Mesenchymal stem cell (in vitro differentiated cells and primary cell): Measurements from ENCODE around the gene EXOC6B.

Experiments
- DNase-seq: peaks from one replicate; pipeline ENCODE4 v3.0.0-alpha.2; 2013
- H2AFZ ChIP-seq: one replicate; pipeline ENCODE4 v1.6.1; 2013; ENCODE audit warnings: low read depth, mild to moderate bottlenecking, control low read depth, inconsistent platforms, low read length, moderate library complexity
- H2AK5ac ChIP-seq: 2 replicates; pipeline ENCODE4 v1.6.1; 2013; ENCODE audit warnings: low read length, moderate library complexity, mild to moderate bottlenecking, inconsistent platforms; ENCODE audit not compliant: severe bottlenecking
- H2BK120ac ChIP-seq: one replicate; pipeline ENCODE4 v1.6.1; 2013; ENCODE audit warnings: low read depth, mild to moderate bottlenecking, inconsistent platforms, low read length, moderate library complexity
- H2BK12ac ChIP-seq, 2 experiments: one replicate each; pipeline ENCODE4 v1.6.1; 2013; ENCODE audit warnings: inconsistent platforms in 2 of 2, low read length in 2 of 2, mild to moderate bottlenecking in 2 of 2, moderate library complexity in 2 of 2, control low read depth in 1 of 2
- H2BK15ac ChIP-seq: one replicate; pipeline ENCODE4 v1.6.1; 2013; ENCODE audit warnings: mild to moderate bottlenecking, low read depth, inconsistent platforms; ENCODE audit not compliant: poor library complexity, severe bottlenecking
- H2BK5ac ChIP-seq: 2 replicates; pipeline ENCODE4 v1.6.1; 2013; ENCODE audit warnings: low read depth, mild to moderate bottlenecking, low read length, control low read depth, inconsistent platforms; ENCODE audit not compliant: poor library complexity, severe bottlenecking
- H3K14ac ChIP-seq, 2 experiments: one replicate each; pipeline ENCODE4 v1.6.1; 2013; ENCODE audit warnings: inconsistent platforms in 2 of 2, low read length in 2 of 2, control low read depth in 1 of 2, mild to moderate bottlenecking in 1 of 2, moderate library complexity in 1 of 2
- H3K18ac ChIP-seq, 2 experiments: one replicate each; pipeline ENCODE4 v1.6.1; 2013; ENCODE audit warnings: inconsistent platforms in 2 of 2, low read length in 2 of 2, control low read depth in 1 of 2, low read depth in 1 of 2, mild to moderate bottlenecking in 1 of 2
- H3K23ac ChIP-seq, 2 experiments: one replicate each; pipeline ENCODE4 v1.6.1; 2013; ENCODE audit warnings: inconsistent platforms in 2 of 2, low read length in 2 of 2, mild to moderate bottlenecking in 2 of 2, moderate library complexity in 2 of 2, control low read depth in 1 of 2
- H3K27ac ChIP-seq: 2 replicates; pipeline ENCODE4 v1.5.1; 2013; ENCODE audit warnings: mild to moderate bottlenecking, moderate library complexity, low read length, control low read depth, inconsistent platforms; ENCODE audit not compliant: poor library complexity, severe bottlenecking
- H3K27me3 ChIP-seq, 2 experiments: 2 replicates each; pipeline versions ENCODE4 v1.6.1 to v1.7.0; 2013; ENCODE audit warnings: low read length in 2 of 2, mild to moderate bottlenecking in 2 of 2, moderate library complexity in 2 of 2, control low read depth in 1 of 2, inconsistent platforms in 1 of 2; ENCODE audit not compliant: control insufficient read depth in 1 of 2, insufficient read depth in 1 of 2
- H3K36me3 ChIP-seq, 2 experiments: 2 replicates each; pipeline versions ENCODE4 v1.6.1 to v1.7.0; 2013; ENCODE audit warnings: low read length in 2 of 2, control low read depth in 1 of 2, inconsistent platforms in 1 of 2, low read depth in 1 of 2, mild to moderate bottlenecking in 1 of 2; ENCODE audit not compliant: insufficient read depth in 2 of 2, control insufficient read depth in 1 of 2
- H3K4ac ChIP-seq, 2 experiments: one replicate each; pipeline ENCODE4 v1.6.1; 2013; ENCODE audit warnings: inconsistent platforms in 2 of 2, low read length in 2 of 2, mild to moderate bottlenecking in 2 of 2, moderate library complexity in 2 of 2, control low read depth in 1 of 2, low read depth in 1 of 2
- H3K4me1 ChIP-seq: 2 replicates; pipeline ENCODE4 v1.6.1; 2013; ENCODE audit warnings: low read depth, low read length, control low read depth; ENCODE audit not compliant: control insufficient read depth, insufficient read depth
- H3K4me2 ChIP-seq: 2 replicates; pipeline ENCODE4 v1.6.1; 2013; ENCODE audit warnings: low read length, mild to moderate bottlenecking, inconsistent platforms; ENCODE audit not compliant: poor library complexity, severe bottlenecking
- H3K4me3 ChIP-seq, 2 experiments: 2 replicates each; pipeline versions ENCODE4 v1.5.1 to v1.7.0; 2013; ENCODE audit warnings: low read length in 2 of 2, mild to moderate bottlenecking in 2 of 2, control low read depth in 1 of 2, low read depth in 1 of 2; ENCODE audit not compliant: insufficient read depth in 1 of 2
- H3K79me1 ChIP-seq: replicated peaks from 2 replicates; pipeline ENCODE4 v1.6.1; 2013; ENCODE audit warnings: mild to moderate bottlenecking, control low read depth, low read length, inconsistent platforms; ENCODE audit not compliant: poor library complexity, severe bottlenecking
- H3K9ac ChIP-seq: 2 replicates; pipeline ENCODE4 v1.7.0; 2013; ENCODE audit warnings: mild to moderate bottlenecking, low read length, moderate library complexity
- H3K9me3 ChIP-seq: 2 replicates; pipeline ENCODE4 v1.7.0; 2013; ENCODE audit warnings: mild to moderate bottlenecking, low read length; ENCODE audit not compliant: control insufficient read depth
- H4K8ac ChIP-seq: one replicate; pipeline ENCODE4 v1.6.1; 2013; ENCODE audit warnings: inconsistent platforms, mild to moderate bottlenecking, low read length, moderate library complexity
- H4K91ac ChIP-seq: one replicate; pipeline ENCODE4 v1.6.1; 2013; ENCODE audit warnings: mild to moderate bottlenecking, low read length, inconsistent platforms
- WGBS: methylation state at CpG from one replicate; pipeline ENCODE4 v1.1.7; 2013; ENCODE audit warnings: mixed read lengths; 5-methylcytosine and 5-hydroxymethylcytosine counted together

Gene EXOC6B

DNA sequence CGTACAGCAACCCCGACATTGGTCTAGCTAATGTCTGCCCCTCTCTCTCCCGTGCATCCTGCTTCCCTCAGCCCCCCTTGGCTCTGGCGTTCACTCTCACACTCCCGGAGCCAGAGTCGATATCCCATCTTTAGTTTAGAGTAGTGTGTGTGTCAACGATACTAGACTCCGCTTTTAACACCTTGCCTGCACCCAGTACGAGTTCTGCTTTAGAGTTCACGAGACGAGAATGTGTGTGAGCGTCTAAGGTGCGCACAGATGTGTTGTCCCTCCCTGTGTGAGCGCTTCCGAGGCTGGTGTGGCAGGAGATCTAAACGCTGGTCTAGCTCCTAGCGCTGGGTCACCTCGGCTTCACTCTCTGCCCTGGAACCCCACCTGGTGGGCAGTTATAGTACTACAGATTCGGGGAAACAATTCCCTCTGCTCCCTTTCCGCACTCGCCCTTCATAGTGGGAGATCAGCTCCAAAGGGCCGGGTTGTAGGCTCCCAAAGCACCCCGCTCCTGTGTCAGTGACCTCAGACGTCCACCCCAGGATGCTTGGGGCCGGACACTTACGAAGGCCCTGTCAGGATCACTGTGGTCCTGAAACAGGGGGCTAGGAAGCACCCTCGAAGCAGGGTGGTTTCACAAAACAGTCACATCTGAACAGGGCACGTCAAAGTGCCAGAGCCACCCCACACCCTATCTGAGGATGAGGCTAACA lies 675.5 kb downstream of the EXOC6B start:
- Histone ChIP-seq H3K27me3 (peaks cover 69 to 82% of the 10 kb centered on the region in 2 experiments), H4K8ac (no peak overlapping the region), H3K23ac (no peak overlapping the region), H3K27ac (no peak overlapping the region), H2BK120ac (no peak overlapping the region), H4K91ac (no peak overlapping the region), H3K18ac (no peak overlapping the region), H3K9ac (peak overlapping the region; percentile 24), H3K4me1 (peaks cover 32% of the 10 kb centered on the region), H3K14ac (no peak overlapping the region), H2AFZ (no peak overlapping the region), H3K79me1 (no peaks in the 10 kb centered on the region), H3K4ac (no peak overlapping the region), H3K9me3 (no peaks in the 10 kb centered on the region), H3K4me2 (peak overlapping the region; percentile 91), H2BK5ac (no peak overlapping the region), H2BK12ac (no peak overlapping the region), H2AK5ac (no peak overlapping the region), H3K36me3 (no peaks in the 10 kb centered on the region), H3K4me3 (peak overlapping the region in 1 of 2 experiments; percentile 87), H2BK15ac (no peak overlapping the region)
- peak; percentile 73 for DNase-seq
- 7% methylated on average over 27 of the region's 28 CpGs for WGBS

DNA sequence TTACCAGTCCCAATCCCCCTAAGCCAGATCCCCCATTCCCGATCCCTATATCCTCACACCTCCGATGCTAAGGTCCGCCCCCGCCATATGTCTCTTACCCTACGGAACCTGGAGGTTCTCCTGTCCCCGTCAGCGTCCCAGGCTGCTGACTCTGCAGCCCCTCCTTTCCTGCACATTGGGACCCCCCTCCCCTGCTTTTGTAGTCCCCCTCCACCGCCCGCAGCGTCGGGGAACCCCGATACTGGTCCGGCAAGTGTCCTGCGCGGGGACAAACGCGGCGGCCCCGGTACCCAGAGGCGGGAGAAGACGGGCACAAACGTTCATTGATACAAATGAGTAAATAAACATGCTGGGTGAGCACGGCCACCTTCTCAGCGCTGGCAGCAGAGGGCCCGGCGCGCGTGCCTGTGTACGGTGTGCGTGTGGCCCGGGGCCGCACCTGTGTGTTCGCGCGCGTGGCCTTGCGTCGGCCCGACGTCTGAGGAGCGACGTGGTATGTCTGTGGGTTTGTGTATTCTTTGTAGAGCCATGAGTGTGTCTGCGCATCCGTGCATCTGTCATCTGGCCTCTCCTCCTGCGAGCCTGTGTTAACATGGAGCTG lies 676.2 kb downstream of the EXOC6B start:
- Histone ChIP-seq H2BK120ac (no peak overlapping the region), H3K23ac (peak overlapping the region in 1 of 2 experiments; percentile 14), H3K36me3 (no peaks in the 10 kb centered on the region), H3K27ac (no peak overlapping the region), H3K14ac (no peak overlapping the region), H3K4me3 (peak overlapping the region in 1 of 2 experiments; percentile 87), H3K79me1 (no peaks in the 10 kb centered on the region), H2AK5ac (no peak overlapping the region), H2BK5ac (no peak overlapping the region), H3K9ac (peak overlapping the region; percentile 73), H2BK12ac (no peak overlapping the region), H3K4ac (no peak overlapping the region), H3K9me3 (no peaks in the 10 kb centered on the region), H2BK15ac (no peak overlapping the region), H3K18ac (no peak overlapping the region), H2AFZ (no peak overlapping the region), H4K91ac (no peak overlapping the region), H3K4me1 (peaks cover 39% of the 10 kb centered on the region), H4K8ac (no peak overlapping the region), H3K4me2 (peak overlapping the region; percentile 91), H3K27me3 (peaks cover 62 to 81% of the 10 kb centered on the region in 2 experiments)
- WGBS: 6% methylated on average over 33 of the region's 45 CpGs
- no peak for DNase-seq

DNA sequence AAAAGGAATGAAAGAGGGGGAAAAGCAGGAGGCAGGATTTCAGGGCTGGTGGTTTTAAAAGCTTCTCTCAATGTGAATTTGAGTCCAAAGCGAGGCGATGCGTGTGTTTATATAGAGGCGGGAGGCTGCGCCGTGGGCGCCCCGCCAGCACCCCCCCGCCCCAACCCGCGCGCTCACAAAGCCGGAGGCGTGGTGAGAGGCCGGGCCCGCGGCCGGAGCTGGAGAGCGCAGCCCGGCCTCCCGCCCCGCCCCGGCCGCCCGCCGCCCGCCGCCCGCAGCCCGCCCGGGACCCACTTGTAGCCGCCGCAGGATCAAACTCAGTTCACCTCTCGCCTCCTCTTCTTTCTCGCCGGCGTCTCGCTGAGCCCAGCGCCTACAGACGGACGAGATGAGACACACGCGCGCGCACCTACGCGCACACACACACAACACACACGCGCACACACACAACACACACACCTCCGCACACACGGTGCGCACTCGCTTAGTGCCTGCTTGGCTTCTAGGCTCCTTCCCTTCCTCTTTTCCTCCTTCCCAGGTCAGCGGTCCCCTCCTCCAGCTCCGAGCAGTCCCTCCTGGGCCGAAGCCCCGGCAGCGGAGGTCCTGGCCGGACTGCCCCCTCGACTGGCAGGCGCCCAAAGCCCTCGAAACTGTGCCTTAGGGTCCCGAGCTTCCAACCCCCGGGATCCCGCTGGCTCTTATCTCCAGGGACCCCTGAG lies 676.8 kb downstream of the EXOC6B start:
- 2% methylated on average over 41 of the region's 65 CpGs for WGBS
- H2BK5ac ChIP-seq: no peak overlapping the region
- H3K79me1 ChIP-seq: no peaks in the 10 kb centered on the region
- peaks cover 56 to 80% of the 10 kb centered on the region in 2 experiments for H3K27me3 ChIP-seq
- H3K4me2 ChIP-seq: peak overlapping the region; percentile 91
- no peaks in the 10 kb centered on the region for H3K36me3 ChIP-seq
- H3K4me1 ChIP-seq: peaks cover 43% of the 10 kb centered on the region
- peak; percentile 26 for DNase-seq
- H2BK12ac ChIP-seq: no peak overlapping the region
- H3K14ac ChIP-seq: peak overlapping the region in 1 of 2 experiments; percentile 19
- H2BK15ac ChIP-seq: no peak overlapping the region
- H2BK120ac ChIP-seq: no peak overlapping the region
- H3K27ac ChIP-seq: no peak overlapping the region
- no peak overlapping the region for H3K4ac ChIP-seq
- H3K9ac ChIP-seq: peak overlapping the region; percentile 73
- H4K91ac ChIP-seq: no peak overlapping the region
- peak overlapping the region in 1 of 2 experiments; percentile 54 for H3K23ac ChIP-seq
- H3K4me3 ChIP-seq: peak overlapping the region; percentile 53 to 87
- no peak overlapping the region for H4K8ac ChIP-seq
- H3K18ac ChIP-seq: peak overlapping the region in 1 of 2 experiments; percentile 61
- H3K9me3 ChIP-seq: no peaks in the 10 kb centered on the region
- H2AK5ac ChIP-seq: no peak overlapping the region
- no peak overlapping the region for H2AFZ ChIP-seq
